COR-L47 (cell line): ENCODE data around the gene TMEM109.

ENCODE experiments used
- DNase-seq: peaks from one replicate; lab custom pipeline; 2025; lab: John Stamatoyannopoulos, UW

TMEM109 gene

GRCh38 chr11:60926500-60926899 is 12.5 kb downstream of the TMEM109 start:
- no peak for DNase-seq

DNA sequence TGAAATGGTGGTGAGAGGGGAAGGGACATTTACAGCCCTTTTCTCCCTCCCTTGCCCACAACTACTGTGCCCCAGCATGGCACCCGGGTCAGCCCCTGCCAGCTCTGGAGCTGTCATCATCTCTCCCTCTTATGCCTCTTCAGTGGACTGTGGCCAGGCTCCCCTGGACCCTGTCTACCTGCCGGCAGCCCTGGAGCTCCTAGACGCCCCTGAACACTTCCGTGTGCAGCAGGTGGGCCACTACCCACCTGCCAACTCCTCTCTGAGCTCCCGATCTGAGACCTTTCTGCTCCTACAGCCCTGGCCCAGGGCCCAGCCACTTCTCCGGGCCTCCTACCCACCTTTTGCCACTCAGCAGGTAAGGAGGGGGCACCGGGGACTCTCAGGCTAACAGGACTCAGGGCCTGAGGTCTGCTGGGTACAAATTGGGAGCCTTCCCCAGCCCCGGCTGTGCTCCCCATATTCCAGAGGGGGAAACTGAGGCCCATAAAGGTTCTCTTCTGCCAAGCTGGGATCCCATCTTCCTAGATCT is 13.2 kb downstream of the TMEM109 start:
- DNase-seq: no peak

DNA sequence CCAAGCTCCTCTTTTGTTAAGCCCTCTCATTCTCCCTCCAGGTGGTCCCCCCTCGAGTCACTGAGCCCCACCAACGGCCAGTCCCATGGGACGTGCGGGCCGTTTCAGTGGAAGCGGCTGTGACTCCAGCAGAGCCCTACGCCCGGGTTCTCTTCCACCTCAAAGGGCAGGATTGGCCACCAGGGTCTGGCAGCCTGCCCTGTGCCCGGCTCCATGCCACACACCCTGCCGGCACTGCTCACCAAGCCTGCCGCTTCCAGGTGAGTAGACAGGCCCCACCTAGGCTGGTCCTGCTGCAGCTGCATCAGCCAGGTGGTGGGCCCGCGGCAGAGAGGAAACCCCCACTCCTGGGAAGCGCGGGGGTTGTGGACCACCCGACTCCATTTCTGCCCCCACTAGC is 13.6 kb downstream of the TMEM109 start:
- no peak for DNase-seq

DNA sequence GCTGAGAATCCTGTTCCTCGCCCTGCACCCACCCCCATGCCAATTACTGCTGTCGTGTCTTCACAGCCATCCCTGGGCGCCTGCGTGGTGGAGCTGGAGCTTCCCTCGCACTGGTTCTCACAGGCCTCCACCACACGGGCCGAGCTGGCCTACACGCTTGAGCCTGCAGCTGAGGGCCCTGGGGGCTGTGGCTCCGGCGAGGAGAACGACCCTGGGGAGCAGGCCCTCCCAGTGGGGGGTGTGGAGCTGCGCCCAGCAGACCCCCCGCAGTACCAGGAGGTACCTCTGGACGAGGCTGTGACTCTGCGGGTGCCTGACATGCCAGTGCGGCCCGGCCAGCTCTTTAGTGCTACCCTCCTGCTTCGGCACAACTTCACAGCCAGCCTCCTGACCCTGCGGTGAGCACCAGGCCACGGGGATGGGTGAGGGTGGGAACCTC is 14.6 kb downstream of the TMEM109 start:
- no peak for DNase-seq

DNA sequence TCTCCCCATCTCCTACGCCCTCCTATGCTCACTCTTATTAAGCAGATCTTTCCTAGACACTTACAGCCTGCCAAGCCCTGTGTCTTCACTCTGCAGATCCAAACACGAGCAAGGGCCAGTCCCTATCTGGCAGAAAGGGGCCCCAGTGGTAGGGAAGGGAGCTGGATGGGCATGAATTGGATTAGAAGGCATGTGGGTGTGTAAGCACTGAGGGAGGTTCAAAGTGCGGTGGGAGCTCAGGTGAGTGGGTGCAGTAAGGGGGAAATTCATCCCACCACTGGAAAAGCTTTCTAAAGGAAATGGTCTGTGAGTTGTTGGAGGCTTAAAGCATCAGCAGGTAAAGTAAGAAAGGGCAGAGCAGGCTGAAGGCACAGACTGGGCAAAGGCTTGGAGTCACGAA is 15.8 kb downstream of the TMEM109 start:
- no peak for DNase-seq

DNA sequence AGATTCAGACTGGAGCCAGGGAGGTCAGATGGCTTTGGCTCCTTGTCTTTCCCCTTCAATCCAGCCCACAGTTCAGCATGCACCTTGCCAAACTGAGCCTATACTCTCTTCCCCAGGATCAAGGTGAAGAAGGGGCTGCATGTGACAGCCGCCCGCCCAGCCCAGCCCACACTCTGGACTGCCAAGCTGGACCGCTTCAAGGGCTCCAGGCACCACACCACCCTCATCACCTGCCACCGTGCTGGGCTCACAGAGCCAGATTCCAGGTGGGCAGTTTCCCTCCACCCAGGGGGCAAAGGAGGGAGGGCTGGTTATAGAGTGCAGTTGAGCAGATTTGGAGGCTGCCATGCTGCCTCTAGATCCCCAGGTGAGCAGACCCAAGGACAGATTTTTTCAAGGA is 16.4 kb downstream of the TMEM109 start:
- DNase-seq: no peak

- DNase-seq: no peak
Measured at GRCh38 chr11:60931917-60932316, 18.0 kb downstream of the TMEM109 start.

DNA sequence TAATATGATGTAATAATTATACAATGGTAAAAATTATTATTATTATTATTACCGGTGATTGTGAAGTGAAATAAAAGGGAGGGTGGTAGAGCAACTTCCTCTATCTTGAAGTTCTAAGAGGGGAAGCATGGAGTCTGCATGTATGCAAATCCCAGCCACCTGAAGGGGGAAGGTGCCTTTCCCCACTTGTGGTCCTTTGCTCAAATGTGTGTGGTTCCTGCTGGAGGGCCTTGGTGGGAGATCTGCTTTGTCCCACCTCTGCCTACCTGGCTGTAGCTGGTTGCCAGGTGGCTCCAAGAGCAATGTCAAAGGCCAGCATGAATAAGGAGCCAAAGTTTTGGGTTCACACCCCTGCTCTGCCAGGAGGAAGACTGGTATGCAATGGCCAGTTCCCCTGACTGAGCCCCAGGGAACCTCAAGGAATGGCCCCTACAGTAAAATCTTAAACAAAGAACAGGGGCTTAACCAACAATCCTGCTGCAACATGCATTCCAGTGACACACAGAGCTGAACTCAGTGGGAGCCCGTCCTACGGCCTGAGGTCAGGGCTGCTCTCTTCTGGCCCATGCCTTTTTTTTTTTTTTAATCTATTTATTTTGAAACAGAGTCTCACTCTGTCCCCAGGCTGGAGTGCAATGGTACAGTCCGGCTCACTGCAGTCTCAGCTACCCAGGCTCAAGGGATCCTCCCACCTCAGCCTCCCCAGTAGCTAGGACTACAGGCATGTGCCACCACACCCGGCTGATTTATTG is 18.8 kb downstream of the TMEM109 start:
- DNase-seq: no peak

DNA sequence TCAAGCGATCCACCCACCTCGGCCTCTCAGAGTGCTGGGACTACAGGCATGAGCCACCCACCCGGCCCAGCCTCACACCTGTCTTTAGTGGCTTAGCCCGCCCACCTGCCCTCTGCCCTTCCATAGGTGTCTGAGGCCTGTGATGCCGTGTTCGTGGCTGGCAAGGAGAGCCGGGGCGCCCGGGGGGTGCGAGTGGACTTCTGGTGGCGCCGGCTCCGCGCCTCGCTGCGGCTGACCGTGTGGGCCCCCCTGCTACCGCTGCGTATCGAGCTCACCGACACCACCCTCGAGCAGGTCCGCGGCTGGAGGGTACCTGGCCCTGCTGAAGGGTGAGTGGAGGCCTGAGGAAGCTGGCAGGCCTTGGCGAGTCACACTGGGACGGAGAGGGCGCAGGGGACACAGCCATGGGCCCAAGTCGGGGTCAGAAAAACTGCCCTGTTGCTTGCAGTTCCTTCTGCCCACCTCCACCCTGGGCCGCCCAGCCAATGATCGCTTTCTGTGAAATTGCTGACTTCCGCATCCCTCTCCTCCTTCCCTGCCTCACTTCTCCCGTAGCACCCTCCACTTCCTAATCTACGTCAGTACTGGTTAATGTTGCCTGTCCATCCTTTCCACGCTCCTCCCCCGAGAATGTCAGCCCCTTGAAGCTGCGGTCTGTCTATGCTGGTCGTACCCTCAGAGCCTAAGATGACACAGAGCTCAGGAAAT is 19.6 kb downstream of the TMEM109 start:
- DNase-seq: no peak

DNA sequence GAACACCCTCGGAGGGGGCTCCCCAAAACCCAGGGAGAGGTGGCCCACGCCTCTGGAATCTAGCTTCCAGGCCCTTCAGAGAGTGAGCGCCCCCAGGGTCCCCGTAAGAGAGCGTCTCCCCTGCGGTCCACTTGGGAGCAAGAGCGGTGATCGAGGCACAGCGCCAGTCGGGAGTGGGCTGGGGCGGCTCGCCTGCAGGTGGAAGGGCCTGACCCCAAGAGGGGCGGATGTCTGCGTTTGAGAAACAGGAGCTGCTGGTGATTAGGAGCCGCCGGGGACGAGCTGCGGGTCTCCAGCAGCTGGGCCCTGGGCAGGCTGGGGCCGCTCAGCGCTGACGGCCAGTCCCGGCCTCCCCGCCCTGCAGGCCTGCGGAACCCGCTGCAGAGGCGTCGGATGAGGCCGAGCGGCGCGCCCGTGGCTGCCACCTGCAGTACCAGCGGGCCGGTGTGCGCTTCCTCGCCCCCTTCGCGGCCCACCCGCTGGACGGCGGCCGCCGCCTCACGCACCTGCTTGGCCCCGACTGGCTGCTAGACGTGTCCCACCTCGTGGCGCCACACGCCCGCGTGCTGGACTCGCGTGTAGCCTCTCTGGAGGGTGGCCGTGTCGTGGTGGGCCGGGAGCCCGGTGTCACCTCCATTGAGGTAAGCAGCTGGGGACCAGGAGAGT is 20.3 kb downstream of the TMEM109 start:
- DNase-seq: no peak

DNA sequence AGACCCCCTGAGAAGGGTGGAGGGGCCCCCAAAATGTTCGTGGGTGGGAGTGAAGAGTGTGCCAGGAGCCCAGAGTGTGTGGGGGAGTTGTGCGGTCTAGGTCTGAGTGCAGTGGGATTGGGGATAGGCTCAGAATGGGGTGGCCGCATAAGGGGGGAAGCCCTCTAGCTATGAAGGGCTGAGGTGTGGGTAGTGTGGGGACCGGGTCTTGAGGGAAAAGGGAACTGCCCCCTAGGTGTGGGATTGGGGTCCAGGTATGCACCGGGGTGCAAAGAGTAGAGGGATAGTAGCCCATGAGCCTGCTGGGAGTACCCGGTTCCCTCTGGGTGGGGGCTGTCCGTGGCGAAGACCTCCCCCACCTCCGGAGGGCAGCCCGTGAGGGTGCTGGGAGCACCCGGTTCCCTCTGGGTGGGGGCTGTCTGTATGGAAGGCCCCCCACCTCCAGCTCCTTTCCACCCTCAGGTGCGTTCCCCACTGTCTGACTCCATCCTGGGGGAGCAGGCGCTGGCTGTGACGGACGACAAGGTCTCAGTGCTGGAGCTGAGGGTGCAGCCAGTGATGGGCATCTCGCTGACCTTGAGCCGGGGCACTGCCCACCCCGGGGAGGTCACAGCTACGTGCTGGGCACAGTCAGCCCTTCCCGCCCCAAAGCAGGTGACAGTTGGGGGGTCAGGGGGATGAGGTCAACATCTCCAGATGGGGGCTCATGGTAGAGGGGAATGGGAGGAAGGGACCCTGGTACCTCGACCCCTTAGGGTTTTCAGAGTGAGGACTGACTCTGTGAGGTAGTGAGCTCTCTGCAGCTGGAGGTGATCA is 21.0 kb downstream of the TMEM109 start:
- DNase-seq: no peak

DNA sequence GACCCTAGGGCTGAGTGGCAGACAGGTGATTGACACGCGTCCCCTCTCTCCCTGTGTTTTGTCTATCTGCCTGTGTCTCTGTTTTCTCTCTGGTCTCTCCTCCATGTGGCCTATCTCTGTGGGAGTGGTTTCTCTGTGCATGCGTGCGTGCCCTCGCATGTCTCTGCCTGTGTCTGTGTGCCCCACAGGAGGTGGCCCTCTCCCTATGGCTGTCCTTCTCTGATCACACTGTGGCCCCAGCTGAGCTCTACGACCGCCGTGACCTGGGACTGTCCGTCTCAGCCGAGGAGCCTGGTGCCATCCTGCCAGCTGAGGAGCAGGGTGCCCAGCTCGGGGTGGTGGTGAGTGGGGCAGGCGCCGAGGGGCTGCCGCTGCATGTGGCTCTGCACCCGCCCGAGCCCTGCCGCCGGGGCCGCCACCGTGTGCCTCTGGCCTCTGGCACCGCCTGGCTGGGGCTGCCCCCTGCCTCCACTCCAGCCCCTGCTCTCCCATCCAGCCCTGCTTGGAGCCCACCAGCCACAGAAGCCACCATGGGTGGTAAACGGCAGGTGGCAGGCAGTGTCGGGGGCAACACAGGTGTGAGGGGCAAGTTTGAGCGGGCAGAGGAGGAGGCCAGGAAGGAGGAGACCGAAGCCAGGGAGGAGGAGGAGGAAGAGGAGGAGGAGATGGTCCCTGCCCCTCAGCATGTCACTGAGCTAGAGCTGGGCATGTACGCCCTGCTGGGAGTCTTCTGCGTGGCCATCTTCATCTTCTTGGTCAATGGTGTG is 21.9 kb downstream of the TMEM109 start:
- no peak for DNase-seq

- DNase-seq: no peak
Measured at GRCh38 chr11:60936467-60937143, 22.6 kb downstream of the TMEM109 start.

- DNase-seq: no peak
Measured at GRCh38 chr11:60937144-60937527, 23.2 kb downstream of the TMEM109 start.

DNA sequence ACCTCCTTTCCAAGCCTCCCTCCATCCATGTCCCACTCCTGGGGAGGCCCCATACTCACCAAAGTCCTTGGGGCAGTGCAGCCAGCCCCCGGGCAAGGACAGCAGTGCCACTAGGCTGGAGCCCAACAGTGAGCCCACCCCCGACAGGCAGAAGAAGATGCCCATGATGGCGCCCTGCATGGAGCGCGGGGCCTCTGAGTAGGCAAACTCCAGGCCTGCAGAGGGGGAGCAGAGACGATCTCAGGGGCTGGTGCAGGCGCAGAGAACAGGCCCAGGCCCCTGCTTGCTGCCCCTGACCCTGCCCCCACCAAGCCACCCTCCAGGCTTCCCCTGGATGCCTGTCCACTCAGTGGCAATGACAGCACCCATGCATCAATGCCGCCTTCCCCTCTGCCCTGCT is 23.9 kb downstream of the TMEM109 start:
- DNase-seq: no peak

DNA sequence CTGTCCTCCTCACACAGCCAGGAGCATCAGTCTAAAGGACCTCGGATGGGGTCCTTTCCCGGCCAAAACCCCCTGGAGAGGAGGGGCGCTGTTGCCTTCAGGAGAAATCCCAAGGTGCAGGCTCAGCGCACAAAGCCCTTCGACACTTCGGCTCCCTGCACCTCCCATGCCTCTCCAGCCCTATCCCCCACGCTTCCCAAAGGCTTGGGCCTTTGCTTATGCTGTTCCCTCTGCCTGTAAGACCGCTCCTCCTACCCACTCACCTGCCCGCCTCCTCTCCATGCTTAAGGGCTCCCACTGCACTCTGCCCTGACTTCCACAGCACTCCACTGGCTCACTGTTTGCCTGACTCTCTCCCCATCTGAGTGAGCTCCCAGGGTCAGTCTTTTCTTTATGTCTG is 24.5 kb downstream of the TMEM109 start:
- no peak for DNase-seq

- no peak for DNase-seq
Measured at GRCh38 chr11:60939301-60939700, 25.3 kb downstream of the TMEM109 start.

DNA sequence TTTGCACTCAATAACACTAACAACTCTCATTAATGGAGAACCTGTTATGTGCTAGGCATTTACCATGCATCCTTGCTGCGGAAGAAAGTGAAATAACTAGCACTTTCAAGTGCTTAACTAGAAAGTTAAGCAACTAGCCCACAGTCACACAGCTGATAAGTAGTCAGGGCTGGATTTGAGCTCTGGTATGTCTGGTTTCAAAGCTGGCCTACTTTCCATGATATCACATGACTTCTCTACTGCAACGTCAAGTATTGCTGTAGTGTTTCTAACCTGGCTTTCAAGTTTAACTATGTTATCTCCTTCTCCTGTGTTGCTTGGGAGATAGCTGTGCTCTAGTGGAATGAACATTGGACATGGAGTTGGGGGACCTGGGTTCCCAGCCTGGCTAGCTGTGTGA is 25.9 kb downstream of the TMEM109 start:
- no peak for DNase-seq

GRCh38 chr11:60941371-60942119 is 27.6 kb downstream of the TMEM109 start:
- no peak for DNase-seq

- no peak for DNase-seq
Measured at GRCh38 chr11:60942219-60942618, 28.3 kb downstream of the TMEM109 start.
